NCI-H1105 (cell line): ENCODE results near the gene CDC7.
"Not testable (repeated sequence)": the region's sequence is repeated elsewhere in the genome, so short reads cannot be mapped to it uniquely, and the experiment has no call there.

Source experiments
- DNase-seq: peaks from one replicate; lab custom pipeline; 2025; lab: John Stamatoyannopoulos, UW

The CDC7 gene

GRCh38 chr1:91510754-91511153, 10.1 kb downstream of the CDC7 start:
- no peak for DNase-seq

GRCh38 chr1:91511386-91511785, 10.7 kb downstream of the CDC7 start:
- peak; percentile 21 for DNase-seq

- no peak for DNase-seq
These were observed 12.5 kb downstream of the CDC7 start for GRCh38 chr1:91513160-91513559.

- DNase-seq = no peak
These were observed 13.1 kb downstream of the CDC7 start for GRCh38 chr1:91513706-91514105.

- no peak for DNase-seq
These were observed 15.3 kb downstream of the CDC7 start for GRCh38 chr1:91515994-91516393.

GRCh38 chr1:91516605-91517004, 16.0 kb downstream of the CDC7 start:
- DNase-seq = not testable (repeated sequence)

- DNase-seq = not testable (repeated sequence)
These were observed 18.5 kb downstream of the CDC7 start for GRCh38 chr1:91519167-91519566.

- no peak for DNase-seq
These were observed 20.4 kb downstream of the CDC7 start for GRCh38 chr1:91520942-91521507.

- DNase-seq = no peak
These were observed 22.8 kb downstream of the CDC7 start for GRCh38 chr1:91523482-91523881.

GRCh38 chr1:91526496-91526895, 25.8 kb downstream of the CDC7 start:
- DNase-seq = no peak

- no peak for DNase-seq
These were observed 26.7 kb downstream of the CDC7 start for GRCh38 chr1:91527266-91527765.

- no peak for DNase-seq
These were observed 27.1 kb downstream of the CDC7 start for GRCh38 chr1:91527781-91528180.

- no peak for DNase-seq
These were observed 29.2 kb downstream of the CDC7 start for GRCh38 chr1:91529856-91530255.

- no peak for DNase-seq
These were observed 32.8 kb downstream of the CDC7 start for GRCh38 chr1:91533361-91534024.

GRCh38 chr1:91535441-91535840, 34.8 kb downstream of the CDC7 start:
- no peak for DNase-seq

- DNase-seq = peak; percentile 13
These were observed 36.8 kb downstream of the CDC7 start for GRCh38 chr1:91537281-91537986.

GRCh38 chr1:91537987-91538304, 37.3 kb downstream of the CDC7 start:
- no peak for DNase-seq

- DNase-seq = no peak
These were observed 40.3 kb downstream of the CDC7 start for GRCh38 chr1:91540910-91541309.

GRCh38 chr1:91541918-91542533, 41.4 kb downstream of the CDC7 start:
- no peak for DNase-seq

- DNase-seq = no peak
These were observed 45.1 kb downstream of the CDC7 start for GRCh38 chr1:91545506-91546300.

- no peak for DNase-seq
These were observed 45.6 kb downstream of the CDC7 start for GRCh38 chr1:91546301-91546581.

- no peak for DNase-seq
These were observed 46.2 kb downstream of the CDC7 start for GRCh38 chr1:91546876-91547275.
